BLaER1 treated with 17β-estradiol and CSF1 and Interleukin-3, amounts not matched to agents 10 nM and 100 nM (cell line): ENCODE results near the gene GAREM1.
A peak's percentile ranks its signal among the peaks of the same experiment; 100 is the strongest.
"Not testable (repeated sequence)": the region's sequence is repeated elsewhere in the genome, so short reads cannot be mapped to it uniquely, and the experiment has no call there.

ENCODE experiments used
- H3K27ac ChIP-seq, 11 experiments: shearing (Covaris generic); formaldehyde crosslinking; 2 replicates each; pipeline ENCODE4 v1.8.1; 2022
- H3K27me3 ChIP-seq, 11 experiments: shearing (Covaris generic); formaldehyde crosslinking; 2 replicates each; pipeline ENCODE4 v1.8.1; 2022
- H3K36me3 ChIP-seq, 11 experiments: shearing (Covaris generic); formaldehyde crosslinking; 2 replicates each; pipeline ENCODE4 v1.8.1; 2022
- H3K4me1 ChIP-seq, 10 experiments: shearing (Covaris generic); formaldehyde crosslinking; 2 replicates each; pipeline ENCODE4 v1.8.1; 2022
- H3K4me2 ChIP-seq, 11 experiments: shearing (Covaris generic); formaldehyde crosslinking; 2 replicates each; pipeline ENCODE4 v1.8.1; 2022
- H3K4me3 ChIP-seq, 10 experiments: shearing (Covaris generic); formaldehyde crosslinking; 2 replicates each; pipeline ENCODE4 v1.8.1; 2022
- H3K9ac ChIP-seq, 11 experiments: shearing (Covaris generic); formaldehyde crosslinking; 2 replicates each; pipeline ENCODE4 v1.8.1; 2022
- H3K9me3 ChIP-seq, 11 experiments: shearing (Covaris generic); formaldehyde crosslinking; replicated peaks in 1 of 11; 2 replicates each; pipeline ENCODE4 v1.8.1; 2022
- H4K20me1 ChIP-seq, 11 experiments: shearing (Covaris generic); formaldehyde crosslinking; 2 replicates each; pipeline ENCODE4 v1.8.1; 2022
- Cebpa-rat ChIP-seq, 11 experiments: shearing (Covaris generic); IDR thresholded peaks; 2 replicates each; pipeline ENCODE4 v1.8.1; 2022

GAREM1 gene

GRCh38 chr18:32478317-32478716, 7.6 kb upstream of the GAREM1 start:
- no peaks in the 10 kb centered on the region for H3K27me3 ChIP-seq
- no peak overlapping the region for H3K4me3 ChIP-seq
- no peak overlapping the region for H3K27ac ChIP-seq
- H4K20me1 ChIP-seq = no peaks in the 10 kb centered on the region
- no peaks in the 10 kb centered on the region for H3K9me3 ChIP-seq
- H3K9ac ChIP-seq = no peak overlapping the region
- TF ChIP-seq Cebpa-rat (IDR thresholded peaks at IDR 0.05) = no peak
- H3K4me1 ChIP-seq = no peaks in the 10 kb centered on the region
- H3K4me2 ChIP-seq = no peak overlapping the region
- H3K36me3 ChIP-seq = no peaks in the 10 kb centered on the region

DNA sequence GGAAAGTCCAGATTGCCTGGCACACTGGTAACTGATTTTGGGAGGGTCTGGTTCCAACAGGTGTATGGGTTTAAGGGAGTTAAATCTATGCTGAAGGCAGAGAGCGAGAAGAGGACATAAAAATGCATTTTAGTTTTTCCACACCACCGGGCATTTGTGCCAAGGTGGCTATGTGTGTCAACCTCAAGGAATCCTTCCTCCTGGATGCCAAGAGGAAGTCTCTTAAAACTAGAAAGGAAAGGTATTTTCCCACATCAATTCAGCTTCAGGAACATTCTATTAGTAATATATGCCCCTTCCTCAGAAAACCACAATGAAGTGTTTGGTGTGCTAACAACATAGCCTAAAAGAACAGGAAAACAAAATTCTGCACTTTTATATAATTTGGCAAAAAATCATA, 5.4 kb upstream of the GAREM1 start:
- TF ChIP-seq Cebpa-rat (IDR thresholded peaks at IDR 0.05) = no peak
- peaks cover 9 to 17% (median 14%) of the 10 kb centered on the region in 11 experiments; a peak in 21 of 22 replicates for H3K27me3 ChIP-seq
- H3K9me3 ChIP-seq = no peaks in the 10 kb centered on the region
- H3K27ac ChIP-seq = no peak overlapping the region
- no peak overlapping the region for H3K4me3 ChIP-seq
- H3K4me1 ChIP-seq = peaks cover 0 to 5% (median 0%) of the 10 kb centered on the region in 10 experiments; a peak in 6 of 20 replicates
- H4K20me1 ChIP-seq = no peaks in the 10 kb centered on the region
- no peak overlapping the region for H3K4me2 ChIP-seq
- no peak overlapping the region for H3K9ac ChIP-seq
- no peaks in the 10 kb centered on the region for H3K36me3 ChIP-seq

GRCh38 chr18:32475069-32475468, 4.4 kb upstream of the GAREM1 start:
- H3K36me3 ChIP-seq, H3K4me1 ChIP-seq, H4K20me1 ChIP-seq, H3K9ac ChIP-seq, H3K4me3 ChIP-seq, H3K4me2 ChIP-seq, H3K27ac ChIP-seq, H3K9me3 ChIP-seq: not testable (repeated sequence)
- peaks cover 11 to 18% (median 15%) of the 10 kb centered on the region in 11 experiments; a peak in 21 of 22 replicates for H3K27me3 ChIP-seq

- Histone ChIP-seq H4K20me1 (no peaks in the 10 kb centered on the region; a peak in 1 of 22 replicates), H3K27ac (no peak overlapping the region), H3K27me3 (peaks cover 11 to 21% (median 16%) of the 10 kb centered on the region in 11 experiments; a peak in 21 of 22 replicates), H3K4me3 (no peak overlapping the region), H3K9ac (no peak overlapping the region), H3K4me2 (no peak overlapping the region), H3K4me1 (peaks cover 13 to 23% (median 16%) of the 10 kb centered on the region in 10 experiments), H3K9me3 (no peaks in the 10 kb centered on the region), H3K36me3 (no peaks in the 10 kb centered on the region)
- TF ChIP-seq Cebpa-rat (IDR thresholded peaks at IDR 0.05) = no peak
These were observed 2.6 kb upstream of the GAREM1 start for GRCh38 chr18:32473325-32473724.

DNA sequence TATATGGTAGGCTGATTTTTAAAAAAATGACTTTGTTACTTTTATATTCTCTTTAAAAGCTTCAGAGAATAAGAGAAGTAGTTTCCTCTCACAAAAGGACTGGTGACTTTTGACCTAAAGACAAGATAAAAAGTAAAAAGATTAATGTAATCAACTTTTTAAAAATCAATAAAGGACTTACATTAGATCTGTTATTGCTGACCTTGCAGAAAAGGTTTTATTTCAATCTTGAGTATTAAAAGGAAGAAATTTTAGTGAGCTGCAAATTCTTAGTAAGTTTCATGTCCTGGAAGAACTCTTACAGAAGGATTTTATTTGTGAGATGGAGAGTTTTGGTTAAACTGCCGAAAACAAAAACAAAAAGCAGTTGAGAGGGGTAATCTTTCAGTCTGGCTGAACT, 2.2 kb upstream of the GAREM1 start:
- Histone ChIP-seq H3K36me3 (no peaks in the 10 kb centered on the region), H3K4me3 (no peak overlapping the region), H4K20me1 (no peaks in the 10 kb centered on the region; a peak in 1 of 22 replicates), H3K9me3 (no peaks in the 10 kb centered on the region), H3K27ac (no peak overlapping the region), H3K4me2 (no peak overlapping the region), H3K4me1 (peaks cover 16 to 26% (median 19%) of the 10 kb centered on the region in 10 experiments), H3K27me3 (peaks cover 11 to 21% (median 16%) of the 10 kb centered on the region in 11 experiments; a peak in 21 of 22 replicates), H3K9ac (no peak overlapping the region)
- no peak for TF ChIP-seq Cebpa-rat (IDR thresholded peaks at IDR 0.05)

- TF ChIP-seq Cebpa-rat (IDR thresholded peaks at IDR 0.05) = no peak
- Histone ChIP-seq H3K9ac (peak overlapping the region; percentile 70 to 84 (median 75)), H3K27ac (peak overlapping the region in 10 of 11 experiments; percentile 37 to 75 (median 62); a peak in 20 of 22 replicates), H4K20me1 (no peaks in the 10 kb centered on the region; a peak in 1 of 22 replicates), H3K27me3 (peaks cover 11 to 21% (median 16%) of the 10 kb centered on the region in 11 experiments; a peak in 21 of 22 replicates), H3K36me3 (no peaks in the 10 kb centered on the region), H3K4me3 (peak overlapping the region; percentile 74 to 89 (median 84)), H3K4me2 (peak overlapping the region; percentile 90 to 100 (median 97)), H3K9me3 (no peaks in the 10 kb centered on the region), H3K4me1 (peaks cover 16 to 27% (median 20%) of the 10 kb centered on the region in 10 experiments)
These were observed 295 bp downstream of the GAREM1 start for GRCh38 chr18:32470460-32470713.

DNA sequence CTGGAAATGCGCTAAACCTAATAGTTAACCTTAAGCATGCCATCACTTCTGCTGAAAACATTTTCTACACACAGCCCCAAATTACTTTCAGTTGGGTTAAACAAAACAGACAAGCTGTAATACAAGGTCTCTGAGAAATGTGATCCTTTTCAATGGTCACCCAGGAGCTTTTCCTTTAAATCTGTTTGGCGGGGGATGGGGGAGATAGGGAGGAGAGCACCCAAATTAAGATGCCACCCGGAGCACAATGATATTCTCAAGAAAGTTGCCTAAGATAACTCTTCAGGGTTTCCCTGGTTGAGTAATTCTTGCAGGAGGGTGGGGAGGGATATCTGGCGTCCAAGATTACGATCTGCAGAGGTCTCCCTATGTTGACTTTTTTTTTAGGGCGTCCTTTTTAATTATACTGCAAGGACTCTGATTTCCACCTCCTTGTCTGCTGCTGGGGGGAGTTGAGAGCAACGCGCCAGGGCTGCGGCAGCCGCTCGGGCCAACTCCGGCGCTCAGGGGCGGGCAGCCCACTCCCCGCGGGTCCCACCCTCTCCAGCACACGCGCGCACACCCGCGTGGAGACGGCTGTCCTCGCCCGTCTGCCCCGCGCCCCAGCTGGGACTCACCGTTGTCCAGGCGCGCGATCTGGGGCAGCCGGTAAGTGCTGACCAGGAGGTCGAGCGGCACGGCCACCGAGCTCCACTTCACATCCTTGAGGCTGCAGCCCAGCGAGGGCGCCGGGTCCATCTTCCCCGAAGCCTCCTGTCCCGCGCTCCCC, 807 bp downstream of the GAREM1 start:
- peak overlapping the region; percentile 90 to 100 (median 97) for H3K4me2 ChIP-seq
- H3K9ac ChIP-seq = peak overlapping the region; percentile 70 to 84 (median 75)
- H3K36me3 ChIP-seq = no peaks in the 10 kb centered on the region
- peaks cover 16 to 27% (median 20%) of the 10 kb centered on the region in 10 experiments for H3K4me1 ChIP-seq
- H4K20me1 ChIP-seq = no peaks in the 10 kb centered on the region; a peak in 1 of 22 replicates
- peak overlapping the region; percentile 74 to 89 (median 84) for H3K4me3 ChIP-seq
- TF ChIP-seq Cebpa-rat (IDR thresholded peaks at IDR 0.05) = no peak
- no peaks in the 10 kb centered on the region for H3K9me3 ChIP-seq
- peak overlapping the region in 10 of 11 experiments; percentile 37 to 75 (median 62); a peak in 20 of 22 replicates for H3K27ac ChIP-seq
- H3K27me3 ChIP-seq = peaks cover 11 to 21% (median 16%) of the 10 kb centered on the region in 11 experiments; a peak in 21 of 22 replicates

DNA sequence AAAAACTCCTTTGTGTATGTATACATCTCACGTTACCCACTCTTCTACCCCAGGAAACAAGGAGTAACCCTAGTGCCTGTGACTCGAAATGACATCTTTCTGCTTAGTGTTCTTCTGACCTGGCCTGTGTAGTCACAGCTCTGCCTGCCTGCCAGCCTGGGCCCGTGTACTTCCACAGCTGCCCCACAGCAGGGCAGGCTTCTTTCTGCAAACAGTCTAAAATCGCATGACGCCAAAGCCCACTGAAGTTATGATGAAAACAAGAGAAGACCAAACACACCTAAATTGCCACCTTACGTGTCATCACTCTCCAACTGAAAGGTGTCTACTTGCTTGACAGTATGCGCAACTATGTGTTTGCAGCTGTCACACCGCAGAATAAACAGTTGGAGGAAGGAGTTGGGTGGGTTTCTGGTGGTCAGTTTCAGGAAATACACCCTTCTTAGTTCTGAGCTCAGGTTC, 1.5 kb downstream of the GAREM1 start:
- Histone ChIP-seq H3K27me3 (peaks cover 11 to 21% (median 16%) of the 10 kb centered on the region in 11 experiments; a peak in 21 of 22 replicates), H3K27ac (no peak overlapping the region), H3K4me1 (peaks cover 16 to 27% (median 20%) of the 10 kb centered on the region in 10 experiments), H4K20me1 (no peaks in the 10 kb centered on the region; a peak in 1 of 22 replicates), H3K36me3 (no peaks in the 10 kb centered on the region), H3K4me3 (peak overlapping the region; percentile 74 to 89 (median 84); a peak in 15 of 20 replicates), H3K9ac (peak overlapping the region in 7 of 11 experiments; percentile 75 to 84 (median 81); a peak in 7 of 22 replicates), H3K4me2 (peak overlapping the region; percentile 90 to 100 (median 97)), H3K9me3 (no peaks in the 10 kb centered on the region)
- no peak for TF ChIP-seq Cebpa-rat (IDR thresholded peaks at IDR 0.05)

DNA sequence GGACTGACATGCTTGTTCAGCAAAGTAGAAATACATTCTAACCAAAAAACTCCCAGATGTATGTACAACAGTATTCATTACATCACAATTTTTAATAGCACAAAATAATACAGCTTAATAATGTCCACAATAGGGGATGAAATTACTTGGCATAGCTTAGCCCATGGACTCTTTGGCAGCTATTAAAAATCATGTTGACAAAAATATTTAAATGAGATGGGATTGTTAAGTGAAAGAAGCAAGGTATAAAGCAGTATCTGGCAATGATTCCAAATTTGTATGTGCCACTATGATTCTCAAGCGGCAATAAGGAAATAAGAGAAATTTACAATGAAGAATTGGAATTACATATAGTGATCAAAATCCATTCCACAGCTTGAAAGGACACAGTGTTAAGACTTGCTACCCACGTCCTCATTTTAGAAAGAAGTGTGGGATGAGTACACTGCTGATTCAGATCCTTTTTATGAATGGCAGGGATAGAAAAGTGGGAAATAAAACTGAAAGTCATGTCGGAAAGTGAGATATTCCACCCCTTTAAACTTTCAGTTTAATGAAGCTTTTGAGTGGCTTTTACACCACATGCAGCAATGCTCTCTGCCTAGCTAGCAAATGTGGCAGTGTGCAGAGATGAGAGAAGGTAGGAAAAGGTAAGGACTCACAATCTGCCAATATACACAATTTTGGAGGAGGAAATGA, 2.4 kb downstream of the GAREM1 start:
- H3K27ac ChIP-seq = no peak overlapping the region
- H3K4me2 ChIP-seq = peak overlapping the region in 10 of 11 experiments; percentile 11 to 100 (median 97); a peak in 20 of 22 replicates
- H4K20me1 ChIP-seq = no peaks in the 10 kb centered on the region; a peak in 1 of 22 replicates
- no peak for TF ChIP-seq Cebpa-rat (IDR thresholded peaks at IDR 0.05)
- H3K27me3 ChIP-seq = peaks cover 11 to 21% (median 16%) of the 10 kb centered on the region in 11 experiments; a peak in 21 of 22 replicates
- H3K4me3 ChIP-seq = peak overlapping the region in 3 of 10 experiments; percentile 25 to 45 (median 40); a peak in 4 of 20 replicates
- peaks cover 16 to 27% (median 20%) of the 10 kb centered on the region in 10 experiments for H3K4me1 ChIP-seq
- no peaks in the 10 kb centered on the region for H3K36me3 ChIP-seq
- no peak overlapping the region for H3K9ac ChIP-seq
- H3K9me3 ChIP-seq = no peaks in the 10 kb centered on the region
